Spleen (tissue), 7 donors: ENCODE measurements around the gene RBM4B.

Experiments used
- POLR2A ChIP-seq, 3 donors: fragments of 450-650 bp; IDR thresholded peaks; one replicate each; pipeline ENCODE4 v1.5.1; 2017; ENCODE audit warnings: antibody characterized with exemption in 3 of 3, mild to moderate bottlenecking in 1 of 3
- POLR2AphosphoS5 ChIP-seq, 3 donors: sonication (generic); formaldehyde crosslinking; IDR thresholded peaks; one replicate each; pipeline ENCODE4 v1.5.1; 2017; ENCODE audit warnings: antibody characterized with exemption in 3 of 3
- TF ChIP-seq, protein P1 (sequence below), 11 experiments: fragments of 200-600 bp in 7 of 11; fragments of 450-650 bp in 4 of 11; sonication (generic) in 4 of 11; IDR thresholded peaks in 8 of 11; conservative IDR thresholded peaks in 3 of 11; 1 replicate in 7 of 11; 2 replicates in 4 of 11; pipeline versions ENCODE4 v1.4.0 to v1.8.0; 2016 to 2021; ENCODE audit warnings: antibody characterized with exemption in 11 of 11, inconsistent platforms in 4 of 11, mild to moderate bottlenecking in 1 of 11
- donor health status: DM: no; HTN: no; CAD: no; lungs with moderate emphysema.
- donor health status: DM: no; HTN: no; CAD: no.
- donor health status: DM: no; HTN: no; CAD: no.

GRCh38 chr11:66725114-66725513, 47.4 kb upstream of the RBM4B start:
- TF ChIP-seq, protein P1, sequence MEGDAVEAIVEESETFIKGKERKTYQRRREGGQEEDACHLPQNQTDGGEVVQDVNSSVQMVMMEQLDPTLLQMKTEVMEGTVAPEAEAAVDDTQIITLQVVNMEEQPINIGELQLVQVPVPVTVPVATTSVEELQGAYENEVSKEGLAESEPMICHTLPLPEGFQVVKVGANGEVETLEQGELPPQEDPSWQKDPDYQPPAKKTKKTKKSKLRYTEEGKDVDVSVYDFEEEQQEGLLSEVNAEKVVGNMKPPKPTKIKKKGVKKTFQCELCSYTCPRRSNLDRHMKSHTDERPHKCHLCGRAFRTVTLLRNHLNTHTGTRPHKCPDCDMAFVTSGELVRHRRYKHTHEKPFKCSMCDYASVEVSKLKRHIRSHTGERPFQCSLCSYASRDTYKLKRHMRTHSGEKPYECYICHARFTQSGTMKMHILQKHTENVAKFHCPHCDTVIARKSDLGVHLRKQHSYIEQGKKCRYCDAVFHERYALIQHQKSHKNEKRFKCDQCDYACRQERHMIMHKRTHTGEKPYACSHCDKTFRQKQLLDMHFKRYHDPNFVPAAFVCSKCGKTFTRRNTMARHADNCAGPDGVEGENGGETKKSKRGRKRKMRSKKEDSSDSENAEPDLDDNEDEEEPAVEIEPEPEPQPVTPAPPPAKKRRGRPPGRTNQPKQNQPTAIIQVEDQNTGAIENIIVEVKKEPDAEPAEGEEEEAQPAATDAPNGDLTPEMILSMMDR (IDR thresholded peaks at IDR 0.05 in 8 of 11, conservative IDR thresholded peaks at IDR 0.05 in 3 of 11), result no peak
- TF ChIP-seq POLR2AphosphoS5 (IDR thresholded peaks at IDR 0.05) (no peak), POLR2A (IDR thresholded peaks at IDR 0.05) (no peak)
